GM12878 (cell line): ENCODE data around the gene GNAT1. TPM values are rescaled to one million over a fixed set of nuclear protein-coding genes. Genes with fewer than 3 reads are reported as not detected.

Source experiments
- ATAC-seq: fragments of 200-7000 bp; cut with Tn5 transposase; 3 replicates; pipeline ENCODE4 v1.9.1; 2020; ENCODE audit warnings: mild to moderate bottlenecking, moderate library complexity
- BruUV-seq: library from RNA; stranded (reverse); fragments of 400-500 nt; replicated peaks from 2 replicates; lab custom pipeline; 2021; lab: Mats Ljungman, UMichigan
- CTCF ChIA-PET: fragments of 300-600 bp; sonication (Branson Sonifier 250); formaldehyde crosslinking; extraction: SDS; loops from one replicate; lab custom pipeline; 2021; ENCODE audit warnings: inconsistent platforms; lab: Yijun Ruan, JAX
- POLR2A ChIA-PET: fragments of 350-600 bp; formaldehyde crosslinking; extraction: SDS; loops from one replicate; lab custom pipeline; 2021; ENCODE audit warnings: inconsistent platforms; lab: Charles Lee
- RAD21 ChIA-PET: fragments of 300-600 bp; sonication (Branson Sonifier 250); formaldehyde crosslinking; loops from one replicate; lab custom pipeline; 2023; ENCODE audit warnings: antibody characterized with exemption; ENCODE audit not compliant: unreplicated experiment; lab: Charles Lee
- SMC1A ChIA-PET: fragments of 300-600 bp; sonication (Branson Sonifier 250); formaldehyde crosslinking; loops from one replicate; lab custom pipeline; 2023; ENCODE audit not compliant: unreplicated experiment, uncharacterized antibody; lab: Charles Lee
- DNase-seq: peaks from one replicate; pipeline ENCODE4 v3.0.0-alpha.2; 2011; ENCODE audit warnings: low read depth, low spot score
- FAIRE-seq: peaks from 3 replicates; lab custom pipeline; 2011; peaks lifted over from hg19 to GRCh38; lab: Jason Lieb, UNC
- H2AFZ ChIP-seq: 2 replicates; pipeline ENCODE4 v1.6.0; 2011; ENCODE audit warnings: low read depth, low read length, control low read depth; ENCODE audit not compliant: control insufficient read depth
- H3K27ac ChIP-seq: 2 replicates; pipeline ENCODE4 v1.5.1; 2011; ENCODE audit warnings: control low read depth; ENCODE audit not compliant: control insufficient read depth, insufficient read depth
- H3K27me3 ChIP-seq, 2 experiments: replicated peaks in 1 of 2; 2 replicates each; pipeline versions ENCODE4 v1.6.0 to v1.6.1; 2011; ENCODE audit warnings: low read length in 1 of 2; ENCODE audit not compliant: control insufficient read depth in 2 of 2, insufficient read depth in 2 of 2
- H3K36me3 ChIP-seq, 2 experiments: 2 replicates each; pipeline ENCODE4 v1.5.1; 2011; ENCODE audit warnings: low read length in 1 of 2; ENCODE audit not compliant: control insufficient read depth in 2 of 2, insufficient read depth in 2 of 2
- H3K4me1 ChIP-seq: 2 replicates; pipeline ENCODE4 v1.6.1; 2011; ENCODE audit warnings: mild to moderate bottlenecking, low read length, moderate library complexity, mixed read lengths; ENCODE audit not compliant: control insufficient read depth, insufficient read depth
- H3K4me2 ChIP-seq: 2 replicates; pipeline ENCODE4 v1.6.0; 2011; ENCODE audit warnings: control low read depth; ENCODE audit not compliant: control insufficient read depth, insufficient read depth
- H3K4me3 ChIP-seq: fragments of 200-600 bp; sonication (generic); 2 replicates; pipeline ENCODE4 v1.5.1; 2016
- H3K79me2 ChIP-seq: 2 replicates; pipeline ENCODE4 v1.6.0; 2011; ENCODE audit warnings: low read length; ENCODE audit not compliant: control insufficient read depth, insufficient read depth
- H3K9ac ChIP-seq: 2 replicates; pipeline ENCODE4 v1.8.0; 2011; ENCODE audit warnings: low read length, control low read depth, mixed read lengths; ENCODE audit not compliant: control insufficient read depth, insufficient read depth
- H3K9me3 ChIP-seq: replicated peaks from 3 replicates; pipeline ENCODE4 v1.5.1; 2011; ENCODE audit warnings: mild to moderate bottlenecking, low read length; ENCODE audit not compliant: control insufficient read depth, insufficient read depth
- H4K20me1 ChIP-seq: 2 replicates; pipeline ENCODE4 v1.6.0; 2011; ENCODE audit not compliant: control insufficient read depth, insufficient read depth
- BRCA1 ChIP-seq: IDR thresholded peaks from 2 replicates; pipeline ENCODE4 v1.6.1; 2011; ENCODE audit warnings: low read depth, low read length, improper control_type of control experiment
- CBX3 ChIP-seq: fragments of 200-600 bp; sonication (generic); IDR thresholded peaks from 2 replicates; pipeline ENCODE4 v1.6.1; 2016; ENCODE audit warnings: low read depth, borderline replicate concordance
- CTCF ChIP-seq, 3 experiments: IDR thresholded peaks in 2 of 3; conservative IDR thresholded peaks in 1 of 3; 2 replicates each; pipeline ENCODE4 v1.5.1; 2011; ENCODE audit warnings: low read depth in 3 of 3, low read length in 3 of 3, mild to moderate bottlenecking in 3 of 3, control low read depth in 2 of 3, moderate library complexity in 2 of 3, inconsistent platforms in 1 of 3, mixed read lengths in 1 of 3; ENCODE audit not compliant: control insufficient read depth in 2 of 3, insufficient read depth in 1 of 3; ENCODE audit errors: extremely low read depth in 1 of 3
- EP300 ChIP-seq, 2 experiments: fragments of 150-350 bp in 1 of 2; IDR thresholded peaks; 2 replicates each; pipeline ENCODE4 v1.6.1; 2011 to 2012; ENCODE audit warnings: low read depth in 2 of 2, low read length in 2 of 2, borderline replicate concordance in 1 of 2, improper control_type of control experiment in 1 of 2, inconsistent platforms in 1 of 2; ENCODE audit not compliant: control insufficient read depth in 1 of 2
- JUNB ChIP-seq: IDR thresholded peaks from 2 replicates; pipeline ENCODE4 v1.6.1; 2016; ENCODE audit warnings: antibody characterized with exemption, mild to moderate bottlenecking
- JUND ChIP-seq: IDR thresholded peaks from 2 replicates; pipeline ENCODE4 v1.6.1; 2012; ENCODE audit warnings: low read depth, mild to moderate bottlenecking, low read length, improper control_type of control experiment, moderate library complexity
- KLF5 ChIP-seq: fragments of 450-650 bp; IDR thresholded peaks from 2 replicates; pipeline ENCODE4 v1.6.1; 2014; ENCODE audit warnings: mild to moderate bottlenecking; ENCODE audit not compliant: partially characterized antibody
- MYB ChIP-seq: fragments of 150-350 bp; IDR thresholded peaks from 2 replicates; pipeline ENCODE4 v1.6.1; 2014; ENCODE audit warnings: mild to moderate bottlenecking, low read depth, low read length, borderline replicate concordance
- SIN3A ChIP-seq: IDR thresholded peaks from 2 replicates; pipeline ENCODE4 v1.6.1; 2012; ENCODE audit warnings: low read depth, low read length, improper control_type of control experiment
- SMAD1 ChIP-seq: fragments of 450-650 bp; IDR thresholded peaks from 2 replicates; pipeline ENCODE4 v1.6.1; 2018; ENCODE audit warnings: mild to moderate bottlenecking, low read depth; ENCODE audit not compliant: partially characterized antibody
- SMAD5 ChIP-seq: IDR thresholded peaks from 2 replicates; pipeline ENCODE4 v1.6.1; 2016; ENCODE audit warnings: antibody characterized with exemption, low read depth
- SREBF1 ChIP-seq: IDR thresholded peaks from 2 replicates; pipeline ENCODE4 v1.6.1; 2012; ENCODE audit warnings: mild to moderate bottlenecking, low read length
- SRF ChIP-seq, 2 experiments: IDR thresholded peaks; 2 replicates each; pipeline ENCODE4 v1.6.1; 2011; ENCODE audit warnings: low read depth in 2 of 2, low read length in 2 of 2, mild to moderate bottlenecking in 1 of 2, moderate library complexity in 1 of 2
- SUZ12 ChIP-seq: fragments of 200-600 bp; sonication (generic); IDR thresholded peaks from one replicate; pipeline ENCODE4 v1.6.1; 2018; ENCODE audit warnings: antibody characterized with exemption, mild to moderate bottlenecking; ENCODE audit not compliant: unreplicated experiment
- WGBS: methylation state at CpG from one replicate; pipeline ENCODE4 v1.1.6; 2016; ENCODE audit warnings: low lambda C conversion rate; ENCODE audit not compliant: insufficient replicate concordance, insufficient coverage; ENCODE audit errors: missing lambda C conversion rate; 5-methylcytosine and 5-hydroxymethylcytosine counted together
- in situ Hi-C: fragments of 300-500 bp; cut with MboI; formaldehyde crosslinking; loops from 9 replicates; pipeline ENCODE4 v1.14.3; 2018; ENCODE audit warnings: mixed read lengths
- intact Hi-C: fragments of 100-400 bp; cut with micrococcal nuclease; formaldehyde crosslinking; loops from one replicate; pipeline ENCODE4 v1.14.2; 2022; ENCODE audit not compliant: unreplicated experiment
- polyA plus RNA-seq, 11 experiments: library from polyadenylated mRNA; depleted of rRNA in 4 of 11; unstranded in 6 of 11; stranded (reverse) in 5 of 11; fragments of >200 nt; fragmentation: Nextera tagmentation in 4 of 11; fragmentation: Illumina TruSeq in 1 of 11; extraction: Ambion mirVana in 4 of 11; extraction: Trizol in 1 of 11; gene quantifications; 1 replicate in 1 of 11; 2 replicates in 10 of 11; pipeline versions ENCODE4 v1.2.1 to v1.2.3, GENCODE V29; 2011 to 2016; ENCODE audit warnings: inconsistent platforms in 2 of 11, missing spikeins in 2 of 11, low read depth in 1 of 11
- total RNA-seq, 4 experiments: library from RNA; depleted of rRNA in 3 of 4; stranded (reverse); fragments of >200 nt in 3 of 4; fragmentation: Illumina TruSeq in 1 of 4; extraction: Trizol in 1 of 4; gene quantifications; 2 replicates each; pipeline versions ENCODE4 v1.2.1 to v1.2.3, GENCODE V29; 2013 to 2021
- TF ChIP-seq, protein P1 (sequence below): fragments of 450-650 bp; IDR thresholded peaks from 2 replicates; pipeline ENCODE4 v1.6.1; 2017; ENCODE audit warnings: mild to moderate bottlenecking, low read depth, inconsistent platforms; ENCODE audit not compliant: poor library complexity, severe bottlenecking
- TF ChIP-seq, protein P2 (sequence below): IDR thresholded peaks from 2 replicates; pipeline ENCODE4 v1.6.1; 2012; ENCODE audit warnings: mild to moderate bottlenecking, low read depth, low read length

The GNAT1 gene
- total and polyA plus RNA-seq, 10 of the 15 experiments (the other 5 are each of a cell fraction or from before 2014, with no cell fraction given): not detected

GRCh38 chr3:50167841-50168209 is 23.6 kb upstream of the GNAT1 start:
- POLR2A ChIA-PET: no interaction called here
- TF ChIP-seq SRF (IDR thresholded peaks at IDR 0.05; ENCODE audit: low read depth in 2 of 2, low read length in 2 of 2) (no peak), SMAD5 (no peak), SIN3A (no peak), SREBF1 (no peak), CBX3 (no peak), SUZ12 (no peak), SMAD1 (no peak), JUNB (no peak), BRCA1 (no peak), KLF5 (no peak), MYB (no peak), CTCF (IDR thresholded peaks at IDR 0.05 in 2 of 3, conservative IDR thresholded peaks at IDR 0.05 in 1 of 3; ENCODE audit: control insufficient read depth in 2 of 3, extremely low read depth in 1 of 3, insufficient read depth in 1 of 3, low read depth in 3 of 3, low read length in 3 of 3) (no peak), JUND (no peak), EP300 (IDR thresholded peaks at IDR 0.05; ENCODE audit: borderline replicate concordance in 1 of 2, control insufficient read depth in 1 of 2, low read depth in 2 of 2, low read length in 2 of 2) (no peak)
- TF ChIP-seq, protein P1, sequence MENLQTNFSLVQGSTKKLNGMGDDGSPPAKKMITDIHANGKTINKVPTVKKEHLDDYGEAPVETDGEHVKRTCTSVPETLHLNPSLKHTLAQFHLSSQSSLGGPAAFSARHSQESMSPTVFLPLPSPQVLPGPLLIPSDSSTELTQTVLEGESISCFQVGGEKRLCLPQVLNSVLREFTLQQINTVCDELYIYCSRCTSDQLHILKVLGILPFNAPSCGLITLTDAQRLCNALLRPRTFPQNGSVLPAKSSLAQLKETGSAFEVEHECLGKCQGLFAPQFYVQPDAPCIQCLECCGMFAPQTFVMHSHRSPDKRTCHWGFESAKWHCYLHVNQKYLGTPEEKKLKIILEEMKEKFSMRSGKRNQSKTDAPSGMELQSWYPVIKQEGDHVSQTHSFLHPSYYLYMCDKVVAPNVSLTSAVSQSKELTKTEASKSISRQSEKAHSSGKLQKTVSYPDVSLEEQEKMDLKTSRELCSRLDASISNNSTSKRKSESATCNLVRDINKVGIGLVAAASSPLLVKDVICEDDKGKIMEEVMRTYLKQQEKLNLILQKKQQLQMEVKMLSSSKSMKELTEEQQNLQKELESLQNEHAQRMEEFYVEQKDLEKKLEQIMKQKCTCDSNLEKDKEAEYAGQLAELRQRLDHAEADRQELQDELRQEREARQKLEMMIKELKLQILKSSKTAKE: no peak
- TF ChIP-seq, protein P2, sequence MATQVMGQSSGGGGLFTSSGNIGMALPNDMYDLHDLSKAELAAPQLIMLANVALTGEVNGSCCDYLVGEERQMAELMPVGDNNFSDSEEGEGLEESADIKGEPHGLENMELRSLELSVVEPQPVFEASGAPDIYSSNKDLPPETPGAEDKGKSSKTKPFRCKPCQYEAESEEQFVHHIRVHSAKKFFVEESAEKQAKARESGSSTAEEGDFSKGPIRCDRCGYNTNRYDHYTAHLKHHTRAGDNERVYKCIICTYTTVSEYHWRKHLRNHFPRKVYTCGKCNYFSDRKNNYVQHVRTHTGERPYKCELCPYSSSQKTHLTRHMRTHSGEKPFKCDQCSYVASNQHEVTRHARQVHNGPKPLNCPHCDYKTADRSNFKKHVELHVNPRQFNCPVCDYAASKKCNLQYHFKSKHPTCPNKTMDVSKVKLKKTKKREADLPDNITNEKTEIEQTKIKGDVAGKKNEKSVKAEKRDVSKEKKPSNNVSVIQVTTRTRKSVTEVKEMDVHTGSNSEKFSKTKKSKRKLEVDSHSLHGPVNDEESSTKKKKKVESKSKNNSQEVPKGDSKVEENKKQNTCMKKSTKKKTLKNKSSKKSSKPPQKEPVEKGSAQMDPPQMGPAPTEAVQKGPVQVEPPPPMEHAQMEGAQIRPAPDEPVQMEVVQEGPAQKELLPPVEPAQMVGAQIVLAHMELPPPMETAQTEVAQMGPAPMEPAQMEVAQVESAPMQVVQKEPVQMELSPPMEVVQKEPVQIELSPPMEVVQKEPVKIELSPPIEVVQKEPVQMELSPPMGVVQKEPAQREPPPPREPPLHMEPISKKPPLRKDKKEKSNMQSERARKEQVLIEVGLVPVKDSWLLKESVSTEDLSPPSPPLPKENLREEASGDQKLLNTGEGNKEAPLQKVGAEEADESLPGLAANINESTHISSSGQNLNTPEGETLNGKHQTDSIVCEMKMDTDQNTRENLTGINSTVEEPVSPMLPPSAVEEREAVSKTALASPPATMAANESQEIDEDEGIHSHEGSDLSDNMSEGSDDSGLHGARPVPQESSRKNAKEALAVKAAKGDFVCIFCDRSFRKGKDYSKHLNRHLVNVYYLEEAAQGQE: no peak

More at GRCh38 chr3:50167841-50168209, 23.6 kb upstream of the GNAT1 start:
- no peaks in the 10 kb centered on the region for H3K4me1 ChIP-seq
- BruUV-seq: no TSS peak
- intact Hi-C loops (no loop called here), in situ Hi-C loops (no loop called here)
- H3K4me3 ChIP-seq: no peak overlapping the region
- no peaks in the 10 kb centered on the region; the same call in 1 of the 2 replicates for H4K20me1 ChIP-seq
- ChIA-PET SMC1A (no interaction called here), CTCF (no interaction called here), RAD21 (no interaction called here)
- ATAC-seq (no peak), FAIRE-seq (no peak), DNase-seq (no peak)
- H2AFZ ChIP-seq: no peak overlapping the region
- H3K27me3 ChIP-seq: no peaks in the 10 kb centered on the region; a peak in 1 of 4 replicates
- no peaks in the 10 kb centered on the region for H3K9me3 ChIP-seq
- no peak overlapping the region for H3K4me2 ChIP-seq
- no peaks in the 10 kb centered on the region for H3K36me3 ChIP-seq
- H3K27ac ChIP-seq: no peak overlapping the region
- no peak overlapping the region for H3K9ac ChIP-seq
- H3K79me2 ChIP-seq: no peaks in the 10 kb centered on the region
- WGBS: 40% methylated on average over 7 of the region's 7 CpGs
